GM11168 (cell line): ENCODE measurements around the gene PSTK.

Experiments
- in situ Hi-C: fragments of 300-500 bp; cut with MboI; formaldehyde crosslinking; loops from one replicate; pipeline ENCODE4 v1.12.0; 2022; ENCODE audit warnings: low sequenced_read_pairs; ENCODE audit not compliant: unreplicated experiment

PSTK gene

GRCh38 chr10:122980209-122981065 is at the start of gene PSTK:
Gene PSTK (plus strand): TSS chr10:122980401. CDS start chr10:122980480, 79 bp downstream.
- in situ Hi-C loops: no loop called here

GRCh38 chr10:122931088-122931906 is 48.9 kb upstream of the PSTK start:
- in situ Hi-C loops: no loop called here

DNA sequence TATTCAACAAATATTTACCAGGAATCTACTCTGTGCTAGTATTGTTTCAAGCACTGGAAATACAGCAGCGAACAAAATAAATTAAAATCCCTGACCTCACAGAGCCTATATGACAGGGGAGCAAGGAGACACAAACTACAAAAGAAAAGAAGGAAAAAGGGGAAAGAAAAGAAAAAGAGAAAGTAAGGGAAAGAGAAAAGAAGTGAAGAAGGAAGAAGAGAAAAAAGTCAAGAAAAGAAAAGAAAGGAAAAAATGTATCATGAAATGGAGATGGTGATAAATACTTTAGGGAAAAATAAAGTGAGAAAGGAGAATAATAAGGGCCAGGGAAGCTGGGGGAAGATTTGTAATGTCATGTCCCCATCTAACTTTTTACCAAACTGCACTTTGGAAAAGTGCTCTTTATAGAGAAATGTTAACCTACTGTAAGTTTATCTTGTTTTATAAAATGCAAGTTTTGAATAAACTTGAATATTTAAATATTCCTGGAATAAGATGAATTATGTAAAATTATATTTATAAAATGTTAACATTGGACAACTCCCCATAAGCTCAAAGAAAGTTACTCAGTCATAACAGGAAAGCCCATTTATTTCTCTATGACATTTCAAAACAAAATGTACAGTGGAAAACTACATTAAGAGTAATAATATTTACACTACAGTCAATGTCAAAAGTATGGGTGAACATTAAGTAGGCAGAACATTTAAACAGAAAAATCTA is 40.9 kb upstream of the PSTK start:
- in situ Hi-C loops: no loop called here

DNA sequence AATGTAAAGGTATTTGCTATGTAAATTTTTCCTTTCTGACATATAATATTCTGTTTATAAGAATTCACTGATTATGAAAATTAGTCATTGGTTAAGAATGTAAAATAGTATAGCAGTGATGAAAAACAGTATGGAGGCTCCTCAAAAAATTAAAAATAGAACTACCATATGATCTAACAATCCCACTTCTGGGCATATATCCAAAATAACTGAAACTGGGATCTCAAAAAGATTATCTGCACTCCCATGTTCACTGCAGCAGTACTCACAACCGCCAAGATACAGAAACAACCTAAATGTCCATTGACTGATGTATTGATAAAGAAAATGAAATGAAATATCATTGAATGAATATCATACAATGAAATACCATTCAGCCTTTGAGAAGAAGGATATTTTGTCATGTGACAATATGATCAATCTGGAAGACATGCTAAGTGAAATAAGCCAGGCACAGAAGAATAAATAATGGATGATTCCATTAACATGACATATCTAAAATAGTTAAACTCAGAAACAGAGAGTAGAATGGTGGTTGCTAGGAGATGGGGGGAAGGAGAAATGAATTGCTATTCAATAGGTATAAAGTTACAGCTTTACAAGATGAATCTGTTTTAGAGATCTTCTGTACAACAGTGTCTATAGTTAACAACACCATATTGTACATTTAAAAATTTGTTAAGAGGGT is 40.2 kb upstream of the PSTK start:
- in situ Hi-C loops: no loop called here

DNA sequence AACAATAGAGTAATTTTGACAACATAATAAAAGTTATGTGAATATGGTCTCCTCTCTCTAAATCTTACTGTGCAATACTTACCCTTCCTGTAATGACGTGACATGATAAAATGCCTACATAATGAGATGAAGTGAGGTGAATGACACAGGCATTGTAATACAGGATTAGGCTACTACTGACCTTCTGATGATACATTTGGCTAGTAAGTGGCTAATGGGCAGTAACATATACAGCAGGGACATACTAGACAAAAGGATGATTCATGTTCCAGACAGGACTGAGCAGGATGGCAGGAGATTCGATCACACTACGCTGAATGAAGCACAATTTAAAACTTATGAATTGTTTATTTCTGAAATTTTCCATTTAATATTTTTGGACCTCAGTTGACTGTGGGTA is 30.9 kb upstream of the PSTK start:
- in situ Hi-C loops: no loop called here

DNA sequence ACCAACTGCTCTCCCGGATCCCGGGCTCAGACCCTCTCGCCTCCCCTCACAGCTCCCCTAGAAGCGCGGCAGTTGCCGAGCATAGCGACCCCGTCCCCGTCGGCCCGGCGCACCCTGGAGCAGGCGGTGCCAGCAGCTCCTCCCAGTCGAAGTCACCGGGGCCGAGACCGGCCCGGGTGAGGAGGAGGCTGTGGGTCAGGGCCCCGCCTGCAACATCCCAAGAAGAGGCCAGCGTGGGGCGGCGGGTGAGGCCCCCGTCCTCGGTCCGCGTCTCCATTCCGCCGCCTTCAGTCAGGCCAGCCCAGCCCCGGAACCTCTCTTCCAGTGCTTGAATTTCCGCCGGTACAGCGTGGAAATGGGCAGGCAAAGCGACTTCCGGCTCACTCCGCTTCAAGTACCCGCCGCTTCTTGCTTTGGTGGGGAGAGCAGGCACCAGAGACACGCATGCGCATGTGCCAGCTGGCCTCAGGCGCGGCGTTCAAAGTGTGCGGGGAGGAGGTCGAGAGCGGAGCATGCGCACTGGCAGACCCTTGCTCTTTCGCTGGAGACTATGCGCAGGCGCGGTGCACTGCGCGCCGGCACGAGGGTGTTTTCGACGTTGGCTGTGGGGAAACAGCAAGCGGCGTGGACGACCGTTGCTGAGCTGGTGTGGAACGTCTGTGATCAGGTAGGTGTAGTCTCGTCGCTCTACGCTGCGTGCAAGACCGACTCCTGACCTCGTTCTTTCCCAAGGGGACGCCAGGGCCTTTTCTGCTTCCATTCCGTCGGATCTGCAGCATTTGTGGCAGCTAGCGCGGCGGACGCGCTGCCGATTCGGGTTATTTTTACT is 26.1 kb upstream of the PSTK start, which contains the start of gene C10orf88:
C10orf88 (minus strand) TSS at position 326 of the 829 bp plus-strand sequence; CDS start at position 277, 49 bp downstream.
- in situ Hi-C loops: no loop called here

GRCh38 chr10:122954731-122955050 is 25.5 kb upstream of the PSTK start:
- in situ Hi-C loops: no loop called here

DNA sequence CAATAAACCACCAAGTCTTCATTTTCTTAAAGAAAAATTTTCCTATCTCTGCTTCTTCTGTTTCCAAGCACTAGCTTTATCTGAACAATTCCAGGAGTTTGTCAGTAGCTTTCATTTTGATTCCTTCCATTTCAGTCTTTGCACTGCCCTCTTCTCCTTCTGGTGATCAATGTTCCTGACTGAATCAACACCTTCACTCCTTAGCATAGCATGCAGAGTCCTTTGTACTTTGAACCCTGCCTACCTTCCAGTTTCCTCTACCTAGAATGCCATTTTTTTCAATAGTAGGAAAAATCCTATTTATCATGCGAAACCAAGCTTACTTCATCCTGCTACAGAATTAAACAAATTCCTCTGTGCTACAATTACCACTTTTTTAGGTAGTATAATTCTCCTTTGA is 24.3 kb upstream of the PSTK start:
- in situ Hi-C loops: no loop called here

- in situ Hi-C loops: no loop called here
These were observed 22.7 kb upstream of the PSTK start for GRCh38 chr10:122957474-122957873.

GRCh38 chr10:122962405-122962804 is 17.8 kb upstream of the PSTK start:
- in situ Hi-C loops: no loop called here

- in situ Hi-C loops: no loop called here
These were observed 13.3 kb upstream of the PSTK start for GRCh38 chr10:122966879-122967278.

DNA sequence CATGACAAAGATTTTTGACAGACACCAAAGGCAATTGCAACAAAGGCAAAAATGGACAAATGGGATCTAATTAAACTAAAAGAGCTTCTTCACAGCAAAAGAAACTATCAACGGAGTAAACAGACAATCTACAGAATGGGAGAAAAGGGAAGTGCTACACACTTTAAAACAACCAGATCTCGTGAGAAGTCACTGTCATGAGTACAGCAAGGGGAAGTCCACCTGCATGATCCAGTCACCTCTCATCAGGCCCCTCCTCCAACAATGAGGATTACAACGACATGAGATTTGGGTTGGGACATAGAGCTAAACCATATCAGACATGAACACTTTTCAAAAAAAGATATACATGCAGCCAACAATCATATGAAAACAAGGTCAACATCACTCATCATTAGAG is 11.5 kb upstream of the PSTK start:
- in situ Hi-C loops: no loop called here

DNA sequence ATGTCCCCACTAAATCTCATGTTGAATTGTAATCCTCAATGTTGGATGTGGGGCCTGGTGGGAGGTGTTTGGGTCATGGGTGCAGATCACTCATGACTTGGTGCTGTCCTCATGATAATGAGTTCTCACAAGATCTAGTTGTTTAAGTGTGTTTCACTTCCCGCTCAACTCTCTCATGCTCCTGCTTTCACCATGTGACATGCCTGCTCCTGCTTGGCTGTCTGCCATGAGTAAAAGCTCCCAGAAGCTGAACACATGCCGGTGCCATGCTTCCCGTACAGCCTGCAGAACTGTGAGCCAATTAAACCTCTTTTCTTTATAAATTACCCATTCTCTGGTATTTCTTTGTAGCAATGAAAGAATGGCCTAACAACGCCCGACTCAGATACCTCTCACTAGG is 6.2 kb upstream of the PSTK start:
- in situ Hi-C loops: no loop called here

DNA sequence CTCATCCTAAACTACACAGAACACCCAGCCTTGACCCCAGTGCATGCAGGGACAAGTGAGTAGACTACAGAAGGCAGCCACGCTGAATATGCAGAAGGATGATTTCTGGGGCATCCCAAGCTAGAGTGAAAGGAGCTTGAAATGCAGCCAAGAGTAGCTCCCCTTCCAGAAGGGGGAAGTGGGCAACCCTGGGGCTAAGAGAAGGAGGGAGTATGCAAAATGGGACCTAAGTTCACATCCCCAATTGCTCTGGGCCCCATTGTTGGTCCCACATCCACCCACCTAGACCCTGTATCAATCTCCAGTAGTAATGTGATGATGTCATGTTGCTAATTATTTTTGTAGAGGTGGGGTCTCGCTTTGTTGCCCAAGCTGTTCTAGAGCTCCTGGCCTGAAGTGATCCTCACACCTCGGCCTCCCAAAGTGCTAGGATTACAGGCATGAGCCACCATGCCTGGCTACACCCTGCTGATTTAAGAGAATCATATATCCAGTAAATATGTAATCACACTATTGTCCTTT is 5.6 kb upstream of the PSTK start:
- in situ Hi-C loops: no loop called here

DNA sequence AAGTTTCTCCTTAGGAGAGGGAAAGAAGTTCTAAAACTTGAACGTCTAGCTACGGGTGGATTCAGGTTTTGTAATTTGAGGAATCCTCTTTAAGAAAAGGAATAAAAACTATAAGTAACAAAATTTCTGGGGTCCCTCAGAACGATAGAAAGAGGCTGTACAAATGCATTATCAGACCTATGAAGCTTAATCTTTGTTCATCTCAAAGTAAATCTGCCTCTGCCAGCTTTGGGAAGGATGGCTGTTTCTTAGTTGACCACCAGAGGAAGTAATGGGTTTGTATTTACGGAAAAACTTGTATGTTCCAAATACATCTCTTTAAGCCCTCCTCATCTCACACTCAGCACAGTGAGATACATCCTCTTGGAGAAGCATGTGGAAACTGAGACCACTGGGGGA is 864 bp downstream of the PSTK start:
- in situ Hi-C loops: no loop called here

DNA sequence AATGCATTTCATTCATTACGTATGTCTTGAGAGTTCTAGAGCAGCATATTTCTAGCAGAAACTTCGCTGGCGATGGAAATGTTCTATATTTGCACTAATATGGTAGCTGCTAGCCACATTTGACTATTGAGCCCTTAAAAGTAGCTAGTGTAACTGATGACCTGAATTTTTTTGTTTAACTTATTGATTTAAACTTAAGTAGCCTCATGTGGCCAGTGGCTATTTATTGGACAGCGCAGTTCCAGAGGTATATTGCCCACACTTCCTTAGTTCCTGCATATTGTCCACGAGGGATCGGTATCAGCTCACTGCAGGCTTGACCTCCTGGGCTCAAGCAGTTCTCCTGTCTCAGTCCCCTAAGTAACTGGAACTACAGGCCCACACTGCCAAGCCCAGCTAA is 3.7 kb downstream of the PSTK start:
- in situ Hi-C loops: no loop called here

DNA sequence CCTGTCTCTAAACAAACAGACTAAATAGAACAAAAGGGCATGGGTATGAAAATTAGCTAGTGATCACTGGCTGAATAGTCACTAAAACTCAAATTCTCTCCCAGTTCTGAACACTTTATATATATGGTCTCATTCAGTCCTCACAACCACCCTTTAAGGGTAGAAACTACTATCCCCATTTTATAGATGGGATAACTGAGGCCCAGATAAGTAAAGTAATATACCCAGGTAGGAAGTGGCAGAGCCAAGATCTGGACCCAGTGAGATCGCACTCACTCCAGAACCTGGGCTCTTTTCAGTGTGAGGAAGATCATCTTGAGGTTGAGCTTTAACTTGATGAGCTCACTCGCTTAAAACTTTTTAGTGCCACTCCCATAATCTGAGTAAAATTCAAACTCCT is 4.5 kb downstream of the PSTK start:
- in situ Hi-C loops: no loop called here

- in situ Hi-C loops: no loop called here
These were observed 6.1 kb downstream of the PSTK start for GRCh38 chr10:122986335-122986734.

DNA sequence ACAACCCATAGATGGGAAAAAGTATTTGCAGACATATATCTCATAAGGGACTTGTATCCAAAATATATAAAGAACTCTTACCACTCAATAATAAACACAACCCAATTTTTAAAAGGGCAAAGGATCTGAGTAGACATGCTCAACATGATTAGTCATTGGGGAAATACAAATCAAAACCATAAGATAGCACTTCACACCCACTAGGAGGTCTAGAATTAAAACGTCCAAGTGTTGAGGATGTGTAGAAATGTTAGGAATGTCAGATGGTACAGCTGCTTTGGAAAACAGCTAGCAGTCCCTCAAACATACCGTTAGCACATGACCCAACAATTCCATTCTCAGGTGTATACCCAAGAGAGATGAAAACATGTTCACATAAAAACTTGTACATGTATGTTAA is 8.3 kb downstream of the PSTK start:
- in situ Hi-C loops: no loop called here
